ENCODE data around the gene HERPUD2.

DNA sequence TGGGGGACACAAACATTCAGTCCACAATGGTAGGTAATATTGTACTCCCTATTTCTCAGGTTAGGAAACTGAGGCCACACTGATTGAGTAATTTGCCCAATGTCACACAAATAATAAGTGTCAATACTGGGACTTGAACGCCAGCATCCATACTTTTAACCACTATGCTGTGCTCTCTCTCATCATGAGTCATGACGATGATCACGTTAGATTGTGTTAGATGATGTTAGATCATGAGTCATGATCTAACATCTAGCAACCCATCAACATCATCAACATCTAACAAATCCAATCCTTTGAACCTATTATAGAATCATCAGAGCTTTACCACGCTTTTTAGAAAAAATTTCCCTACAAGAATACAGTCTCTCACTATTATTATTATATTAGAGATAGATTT lies 28.1 kb upstream of the HERPUD2 start:
- TF ChIP-seq, protein P1, sequence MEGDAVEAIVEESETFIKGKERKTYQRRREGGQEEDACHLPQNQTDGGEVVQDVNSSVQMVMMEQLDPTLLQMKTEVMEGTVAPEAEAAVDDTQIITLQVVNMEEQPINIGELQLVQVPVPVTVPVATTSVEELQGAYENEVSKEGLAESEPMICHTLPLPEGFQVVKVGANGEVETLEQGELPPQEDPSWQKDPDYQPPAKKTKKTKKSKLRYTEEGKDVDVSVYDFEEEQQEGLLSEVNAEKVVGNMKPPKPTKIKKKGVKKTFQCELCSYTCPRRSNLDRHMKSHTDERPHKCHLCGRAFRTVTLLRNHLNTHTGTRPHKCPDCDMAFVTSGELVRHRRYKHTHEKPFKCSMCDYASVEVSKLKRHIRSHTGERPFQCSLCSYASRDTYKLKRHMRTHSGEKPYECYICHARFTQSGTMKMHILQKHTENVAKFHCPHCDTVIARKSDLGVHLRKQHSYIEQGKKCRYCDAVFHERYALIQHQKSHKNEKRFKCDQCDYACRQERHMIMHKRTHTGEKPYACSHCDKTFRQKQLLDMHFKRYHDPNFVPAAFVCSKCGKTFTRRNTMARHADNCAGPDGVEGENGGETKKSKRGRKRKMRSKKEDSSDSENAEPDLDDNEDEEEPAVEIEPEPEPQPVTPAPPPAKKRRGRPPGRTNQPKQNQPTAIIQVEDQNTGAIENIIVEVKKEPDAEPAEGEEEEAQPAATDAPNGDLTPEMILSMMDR (IDR thresholded peaks at IDR 0.05 in 4 of 5, conservative IDR thresholded peaks at IDR 0.05 in 1 of 5): no peak
- no peak for TF ChIP-seq POLR2A (IDR thresholded peaks at IDR 0.05)
